ENCODE results near the gene TMEM131L. TPM values are rescaled to one million over a fixed set of nuclear protein-coding genes. Genes with fewer than 3 reads are reported as not detected.
"Not testable (repeated sequence)": the region's sequence is repeated elsewhere in the genome, so short reads cannot be mapped to it uniquely, and the experiment has no call there.

The TMEM131L gene
- total RNA-seq, 1 donor from 2014 or later: 29.8 TPM

- peaks cover 27% of the 10 kb centered on the region for H3K36me3 Mint-ChIP-seq (ENCODE audit: low read depth, unreplicated experiment)
- H3K4me3 Mint-ChIP-seq (ENCODE audit: unreplicated experiment): no peak overlapping the region
- no peak for TF ChIP-seq CTCF (IDR thresholded peaks at IDR 0.05; ENCODE audit: unreplicated experiment)
- H3K27ac Mint-ChIP-seq (ENCODE audit: unreplicated experiment): no peak overlapping the region
- no peaks in the 10 kb centered on the region for H3K9me3 Mint-ChIP-seq (ENCODE audit: unreplicated experiment)
- no peaks in the 10 kb centered on the region for H3K4me1 Mint-ChIP-seq (ENCODE audit: unreplicated experiment)
- no peak for DNase-seq (ENCODE audit: low spot score)
- no peaks in the 10 kb centered on the region for H3K27me3 Mint-ChIP-seq (ENCODE audit: unreplicated experiment)
Measured at GRCh38 chr4:153603258-153603657, 137.1 kb downstream of the TMEM131L start.

- Mint-ChIP-seq H3K36me3 (ENCODE audit: low read depth, unreplicated experiment) (peaks cover 27% of the 10 kb centered on the region), H3K4me1 (ENCODE audit: unreplicated experiment) (no peaks in the 10 kb centered on the region), H3K27ac (ENCODE audit: unreplicated experiment) (no peak overlapping the region), H3K4me3 (ENCODE audit: unreplicated experiment) (no peak overlapping the region), H3K9me3 (ENCODE audit: unreplicated experiment) (no peaks in the 10 kb centered on the region), H3K27me3 (ENCODE audit: unreplicated experiment) (no peaks in the 10 kb centered on the region)
- DNase-seq (ENCODE audit: low spot score): no peak
- TF ChIP-seq CTCF (IDR thresholded peaks at IDR 0.05; ENCODE audit: unreplicated experiment): no peak
Measured at GRCh38 chr4:153603835-153604234, 137.7 kb downstream of the TMEM131L start.

GRCh38 chr4:153609070-153609469 is 142.9 kb downstream of the TMEM131L start:
- not testable (repeated sequence) for H3K27ac Mint-ChIP-seq (ENCODE audit: unreplicated experiment); H3K4me3 Mint-ChIP-seq (ENCODE audit: unreplicated experiment); H3K4me1 Mint-ChIP-seq (ENCODE audit: unreplicated experiment); DNase-seq (ENCODE audit: low spot score); H3K9me3 Mint-ChIP-seq (ENCODE audit: unreplicated experiment); H3K27me3 Mint-ChIP-seq (ENCODE audit: unreplicated experiment)
- peaks cover 28% of the 10 kb centered on the region for H3K36me3 Mint-ChIP-seq (ENCODE audit: low read depth, unreplicated experiment)

GRCh38 chr4:153610623-153611376 is 144.6 kb downstream of the TMEM131L start:
- no peaks in the 10 kb centered on the region for H3K4me1 Mint-ChIP-seq (ENCODE audit: unreplicated experiment)
- no peak for DNase-seq (ENCODE audit: low spot score)
- peaks cover 33% of the 10 kb centered on the region for H3K36me3 Mint-ChIP-seq (ENCODE audit: low read depth, unreplicated experiment)
- no peaks in the 10 kb centered on the region for H3K9me3 Mint-ChIP-seq (ENCODE audit: unreplicated experiment)
- H3K4me3 Mint-ChIP-seq (ENCODE audit: unreplicated experiment): no peak overlapping the region
- H3K27ac Mint-ChIP-seq (ENCODE audit: unreplicated experiment): no peak overlapping the region
- TF ChIP-seq CTCF (IDR thresholded peaks at IDR 0.05; ENCODE audit: unreplicated experiment): no peak
- peaks cover 5% of the 10 kb centered on the region for H3K27me3 Mint-ChIP-seq (ENCODE audit: unreplicated experiment)

GRCh38 chr4:153611679-153612078 is 145.5 kb downstream of the TMEM131L start:
- Mint-ChIP-seq H3K36me3 (ENCODE audit: low read depth, unreplicated experiment) (peaks cover 29% of the 10 kb centered on the region), H3K9me3 (ENCODE audit: unreplicated experiment) (no peaks in the 10 kb centered on the region), H3K27me3 (ENCODE audit: unreplicated experiment) (peaks cover 5% of the 10 kb centered on the region), H3K27ac (ENCODE audit: unreplicated experiment) (no peak overlapping the region), H3K4me3 (ENCODE audit: unreplicated experiment) (no peak overlapping the region), H3K4me1 (ENCODE audit: unreplicated experiment) (no peaks in the 10 kb centered on the region)
- TF ChIP-seq CTCF (IDR thresholded peaks at IDR 0.05; ENCODE audit: unreplicated experiment): no peak
- DNase-seq (ENCODE audit: low spot score): no peak

Data from endothelial cell (in vitro differentiated cells).